ENCODE data around the gene REEP2. TPM values are rescaled to one million over a fixed set of nuclear protein-coding genes. Genes with fewer than 3 reads are reported as not detected.

Gene REEP2
- total RNA-seq, 4 donors from 2014 or later, result 0.95 to 7.6 (median 1.8) TPM

GRCh38 chr5:138488481-138488945, 49.7 kb downstream of the REEP2 start:
- intact Hi-C loops (cut with DNase I; ENCODE audit: low total_unique reads), result no loop called here
- WGBS, 2 donors, result 48 to 49% methylated on average over 5 of the region's 5 CpGs
- DNase-seq (ENCODE audit: low spot score in 2 of 2), result no peak
- H3K4me3 ChIP-seq (ENCODE audit: low read depth, poor library complexity, severe bottlenecking), result no peak overlapping the region
- no peak for TF ChIP-seq POLR2A (IDR thresholded peaks at IDR 0.05)
- TF ChIP-seq, protein P1, sequence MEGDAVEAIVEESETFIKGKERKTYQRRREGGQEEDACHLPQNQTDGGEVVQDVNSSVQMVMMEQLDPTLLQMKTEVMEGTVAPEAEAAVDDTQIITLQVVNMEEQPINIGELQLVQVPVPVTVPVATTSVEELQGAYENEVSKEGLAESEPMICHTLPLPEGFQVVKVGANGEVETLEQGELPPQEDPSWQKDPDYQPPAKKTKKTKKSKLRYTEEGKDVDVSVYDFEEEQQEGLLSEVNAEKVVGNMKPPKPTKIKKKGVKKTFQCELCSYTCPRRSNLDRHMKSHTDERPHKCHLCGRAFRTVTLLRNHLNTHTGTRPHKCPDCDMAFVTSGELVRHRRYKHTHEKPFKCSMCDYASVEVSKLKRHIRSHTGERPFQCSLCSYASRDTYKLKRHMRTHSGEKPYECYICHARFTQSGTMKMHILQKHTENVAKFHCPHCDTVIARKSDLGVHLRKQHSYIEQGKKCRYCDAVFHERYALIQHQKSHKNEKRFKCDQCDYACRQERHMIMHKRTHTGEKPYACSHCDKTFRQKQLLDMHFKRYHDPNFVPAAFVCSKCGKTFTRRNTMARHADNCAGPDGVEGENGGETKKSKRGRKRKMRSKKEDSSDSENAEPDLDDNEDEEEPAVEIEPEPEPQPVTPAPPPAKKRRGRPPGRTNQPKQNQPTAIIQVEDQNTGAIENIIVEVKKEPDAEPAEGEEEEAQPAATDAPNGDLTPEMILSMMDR (IDR thresholded peaks at IDR 0.05), result no peak

GRCh38 chr5:138489683-138490061, 50.8 kb downstream of the REEP2 start:
- DNase-seq (ENCODE audit: low spot score in 2 of 2), result no peak
- intact Hi-C loops (cut with DNase I; ENCODE audit: low total_unique reads), result no loop called here
- 24 to 46% methylated on average over 5 of the region's 5 CpGs for WGBS, 2 donors
- no peak overlapping the region for H3K4me3 ChIP-seq (ENCODE audit: low read depth, poor library complexity, severe bottlenecking)
- TF ChIP-seq, protein P1 (IDR thresholded peaks at IDR 0.05), result no peak
- TF ChIP-seq POLR2A (IDR thresholded peaks at IDR 0.05), result no peak

GRCh38 chr5:138490648-138491283, 51.9 kb downstream of the REEP2 start:
- 48 to 55% methylated on average over 12 of the region's 12 CpGs for WGBS, 2 donors
- TF ChIP-seq, protein P1 (IDR thresholded peaks at IDR 0.05), result no peak
- TF ChIP-seq POLR2A (IDR thresholded peaks at IDR 0.05), result no peak
- H3K4me3 ChIP-seq (ENCODE audit: low read depth, poor library complexity, severe bottlenecking), result no peak overlapping the region
- no peak for DNase-seq (ENCODE audit: low spot score in 2 of 2)
- intact Hi-C loops (cut with DNase I; ENCODE audit: low total_unique reads), result no loop called here

- DNase-seq (ENCODE audit: low spot score in 2 of 2), result no peak
- intact Hi-C loops (cut with DNase I; ENCODE audit: low total_unique reads), result no loop called here
Observed at GRCh38 chr5:138491284-138491648, 52.4 kb downstream of the REEP2 start.

GRCh38 chr5:138491669-138492559, 53.1 kb downstream of the REEP2 start:
- intact Hi-C loops (cut with DNase I; ENCODE audit: low total_unique reads), result no loop called here
- DNase-seq (ENCODE audit: low spot score in 2 of 2), result peak; percentile 87 to 97
- TF ChIP-seq, protein P1 (IDR thresholded peaks at IDR 0.05), result no peak
- no peak for TF ChIP-seq POLR2A (IDR thresholded peaks at IDR 0.05)
- 2 to 4% methylated on average over 58 to 62 of the region's 93 CpGs for WGBS, 2 donors
- H3K4me3 ChIP-seq (ENCODE audit: low read depth, poor library complexity, severe bottlenecking), result peak overlapping the region; percentile 32

More at GRCh38 chr5:138491284-138491648, 52.4 kb downstream of the REEP2 start:
- WGBS, 2 donors, result 37 to 38% methylated on average over 11 of the region's 11 CpGs
- H3K4me3 ChIP-seq (ENCODE audit: low read depth, poor library complexity, severe bottlenecking), result peak overlapping the region; percentile 32
- no peak for TF ChIP-seq POLR2A (IDR thresholded peaks at IDR 0.05)
- TF ChIP-seq, protein P1 (IDR thresholded peaks at IDR 0.05), result no peak

Data from lower leg skin (tissue), 4 donors.